T-cell (primary cell): ENCODE results near the gene PPP1R37. TPM values are rescaled to one million over a fixed set of nuclear protein-coding genes. Genes with fewer than 3 reads are reported as not detected.

Source experiments
- ATAC-seq, 4 experiments: fragments of 200-7000 bp in 3 of 4; fragments of 150-1000 bp in 1 of 4; cut with Tn5 transposase; replicated peaks in 1 of 4; 1 replicate in 3 of 4; 2 replicates in 1 of 4; pipeline ENCODE4 v1.10.0; 2021; ENCODE audit warnings: moderate library complexity in 3 of 4, mild to moderate bottlenecking in 2 of 4, moderate number of reproducible peaks in 1 of 4
- CTCF ChIA-PET, 2 donors: fragments of 300-600 bp; sonication (Branson Sonifier 250); formaldehyde crosslinking; loops; one replicate each; lab custom pipeline; 2022; ENCODE audit warnings: antibody characterized with exemption in 2 of 2; lab: Charles Lee
- POLR2A ChIA-PET, 2 donors: fragments of 300-600 bp; sonication (Branson Sonifier 250); formaldehyde crosslinking; loops; one replicate each; lab custom pipeline; 2022; ENCODE audit warnings: antibody characterized with exemption in 2 of 2; lab: Charles Lee
- DNase-seq, 35 experiments: peaks; one replicate each; pipeline versions ENCODE4 v3.0.0 to v3.0.0-alpha.2; 2013 to 2023
- H3K27ac ChIP-seq: one replicate; pipeline ENCODE4 v1.5.1; 2013; ENCODE audit warnings: low read length
- H3K27me3 ChIP-seq, 2 experiments: replicated peaks in 1 of 2; 1 replicate in 1 of 2; 2 replicates in 1 of 2; pipeline versions ENCODE4 v1.6.1 to v1.7.0; 2013; ENCODE audit warnings: low read length in 1 of 2, mixed read lengths in 1 of 2; ENCODE audit not compliant: control insufficient read depth in 2 of 2, insufficient read depth in 2 of 2; ENCODE audit errors: extremely low read depth in 1 of 2
- H3K36me3 ChIP-seq, 2 donors: 1 replicate in 1 of 2; 2 replicates in 1 of 2; pipeline versions ENCODE4 v1.6.1 to v1.7.0; 2013; ENCODE audit warnings: low read length in 1 of 2; ENCODE audit not compliant: control insufficient read depth in 2 of 2, insufficient read depth in 1 of 2; ENCODE audit errors: extremely low read depth in 1 of 2
- H3K4me1 ChIP-seq, 2 experiments: 1 replicate in 1 of 2; 2 replicates in 1 of 2; pipeline versions ENCODE4 v1.6.1 to v1.7.0; 2013; ENCODE audit warnings: low read length in 2 of 2, mixed read lengths in 1 of 2; ENCODE audit not compliant: insufficient read depth in 2 of 2, control insufficient read depth in 1 of 2; ENCODE audit errors: extremely low read depth in 1 of 2
- H3K4me3 ChIP-seq, 2 donors: 1 replicate in 1 of 2; 2 replicates in 1 of 2; pipeline versions ENCODE4 v1.5.1 to v1.7.0; 2013; ENCODE audit warnings: mild to moderate bottlenecking in 2 of 2, low read length in 1 of 2, moderate library complexity in 1 of 2; ENCODE audit not compliant: control insufficient read depth in 1 of 2; ENCODE audit errors: extremely low read depth in 1 of 2
- H3K9me3 ChIP-seq: 2 replicates; pipeline ENCODE4 v1.7.0; 2013
- H3K27ac Mint-ChIP-seq, 2 donors: one replicate each; pipeline ENCODE4 v1.8.0; 2020 to 2021; ENCODE audit warnings: mild to moderate bottlenecking in 2 of 2, mixed read lengths in 2 of 2
- H3K27me3 Mint-ChIP-seq, 2 donors: one replicate each; pipeline ENCODE4 v1.8.0; 2021 to 2022; ENCODE audit warnings: mixed read lengths in 2 of 2
- H3K36me3 Mint-ChIP-seq: one replicate; pipeline ENCODE4 v1.8.0; 2021; ENCODE audit warnings: mixed read lengths
- H3K4me1 Mint-ChIP-seq, 3 donors: one replicate each; pipeline ENCODE4 v1.8.0; 2020 to 2022; ENCODE audit warnings: mixed read lengths in 3 of 3, mild to moderate bottlenecking in 1 of 3
- H3K4me3 Mint-ChIP-seq, 3 donors: one replicate each; pipeline ENCODE4 v1.8.0; 2020 to 2022; ENCODE audit warnings: mild to moderate bottlenecking in 3 of 3, mixed read lengths in 3 of 3, moderate library complexity in 3 of 3
- H3K9me3 Mint-ChIP-seq, 3 donors: one replicate each; pipeline ENCODE4 v1.8.0; 2020 to 2022; ENCODE audit warnings: mixed read lengths in 3 of 3
- WGBS: methylation state at CpG from one replicate; pipeline ENCODE4 v1.1.5; 2013; ENCODE audit warnings: missing lambda C conversion rate; ENCODE audit not compliant: insufficient coverage; 5-methylcytosine and 5-hydroxymethylcytosine counted together
- total RNA-seq, 35 experiments: library from RNA in 6 of 35; stranded (reverse) in 6 of 35; fragments of 120-200 nt in 1 of 35; gene quantifications; one replicate each; pipeline versions ENCODE4 v1.2.1 to v1.2.4 and lab custom pipeline; 2013 to 2026

PPP1R37 gene
- total RNA-seq, 5 donors from 2014 or later (not counting 1 experiment from before 2014, with no cell fraction given), result 17.2 to 35.2 (median 30.4) TPM

DNA sequence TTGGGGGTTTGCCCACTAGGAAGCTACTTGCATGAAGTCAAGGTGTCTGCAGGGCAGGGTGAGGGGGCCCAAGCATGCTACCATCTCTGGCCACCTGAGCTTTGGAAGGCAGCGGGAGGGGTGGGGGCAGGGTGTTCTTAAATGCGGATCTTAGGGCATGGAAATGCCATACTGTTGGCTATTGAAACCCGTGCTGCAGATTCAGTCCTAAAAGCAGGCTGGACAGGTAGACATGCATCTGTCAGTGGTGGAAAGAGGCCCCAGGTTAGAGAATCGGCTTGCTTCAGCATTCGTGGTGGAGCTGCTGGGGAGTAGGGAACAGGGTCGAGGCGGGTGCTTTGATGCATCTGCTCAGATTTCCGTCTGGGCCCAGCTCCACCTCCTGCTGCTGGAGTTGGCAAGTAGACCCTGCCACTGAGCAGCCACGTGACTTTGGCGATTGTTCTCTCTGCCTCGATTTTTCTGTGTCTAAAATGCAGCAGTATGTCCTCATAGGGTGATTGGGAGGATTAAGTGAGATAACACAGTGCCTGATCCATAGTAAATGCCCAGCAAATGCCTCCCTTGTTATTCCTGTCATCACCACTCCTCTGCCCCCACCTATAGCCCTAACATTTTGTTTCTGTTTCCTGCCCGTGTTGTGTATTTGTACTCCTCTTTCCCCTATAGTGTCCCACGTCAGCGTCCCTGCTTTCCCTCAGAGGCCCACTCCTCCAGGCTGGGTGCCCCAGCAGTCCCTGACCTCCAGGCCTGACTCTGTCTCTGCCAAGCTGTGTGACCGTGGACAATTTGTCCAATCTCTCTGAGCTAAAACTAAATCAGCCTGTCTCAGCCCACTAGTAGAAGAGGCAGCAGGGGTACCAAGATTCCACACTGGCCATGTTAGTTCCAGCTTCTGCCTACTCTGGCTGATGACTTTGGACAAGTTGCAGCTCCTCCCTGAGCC is 5.8 kb downstream of the PPP1R37 start:
- peak overlapping the region in 1 of 3 donors; percentile 33 for H3K4me3 Mint-ChIP-seq
- H3K36me3 ChIP-seq, result peaks cover 3 to 5% of the 10 kb centered on the region in 2 donors
- peak overlapping the region in 1 of 2 donors; percentile 45 for H3K27ac Mint-ChIP-seq
- H3K4me3 ChIP-seq, result no peak overlapping the region
- 62% methylated on average over 12 of the region's 15 CpGs for WGBS
- POLR2A ChIA-PET, result no interaction called here
- DNase-seq (no peak), ATAC-seq (no peak)
- no peaks in the 10 kb centered on the region for H3K9me3 Mint-ChIP-seq
- H3K27ac ChIP-seq, result no peak overlapping the region
- H3K4me1 Mint-ChIP-seq, result peaks cover 88 to 89% (median 88%) of the 10 kb centered on the region in 3 donors
- no peaks in the 10 kb centered on the region for H3K27me3 Mint-ChIP-seq
- H3K36me3 Mint-ChIP-seq, result no peaks in the 10 kb centered on the region
- H3K4me1 ChIP-seq, result peaks cover 31 to 83% of the 10 kb centered on the region in 2 experiments
- CTCF ChIA-PET, result no interaction called here
- H3K9me3 ChIP-seq, result no peaks in the 10 kb centered on the region
- H3K27me3 ChIP-seq, result peaks cover 0 to 2% of the 10 kb centered on the region in 2 experiments

DNA sequence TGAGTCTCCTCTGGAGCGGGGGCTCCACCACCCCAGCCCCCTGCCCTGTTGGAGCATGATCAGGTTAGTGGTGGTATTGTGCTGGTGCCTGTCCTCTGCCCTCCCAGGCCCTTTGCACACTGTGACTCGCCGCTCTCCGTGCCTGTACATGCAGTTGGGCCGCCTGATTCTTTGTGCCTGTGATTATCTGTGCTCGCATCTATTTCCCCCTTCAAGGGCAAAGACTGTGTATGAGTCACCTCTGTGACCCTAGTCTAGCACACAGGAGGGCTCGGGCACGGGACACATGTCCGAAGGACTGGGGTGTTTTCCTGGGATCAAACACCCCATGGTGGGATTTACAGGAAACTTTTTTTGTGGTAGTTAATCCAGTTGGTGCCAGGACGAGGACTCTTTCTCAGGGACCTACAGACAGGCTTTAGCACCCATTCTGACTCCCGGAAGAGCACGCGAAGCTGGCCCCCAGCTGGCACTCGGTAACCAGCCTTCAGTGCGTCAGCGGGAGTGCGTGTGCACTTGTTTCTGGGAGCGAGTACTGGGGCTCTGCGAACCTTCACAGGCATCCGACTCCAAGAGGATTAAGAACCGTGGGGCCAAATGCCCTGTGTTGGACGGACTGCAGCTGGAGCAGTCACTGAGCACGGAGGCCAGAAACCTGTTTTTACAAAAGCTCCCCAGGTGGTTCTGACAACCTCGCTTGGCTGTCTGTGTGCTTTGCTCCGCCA is 6.7 kb downstream of the PPP1R37 start:
- WGBS, result 92% methylated on average over 20 of the region's 25 CpGs
- no peaks in the 10 kb centered on the region for H3K27me3 Mint-ChIP-seq
- H3K36me3 Mint-ChIP-seq, result no peaks in the 10 kb centered on the region
- H3K27ac Mint-ChIP-seq, result peak overlapping the region in 1 of 2 donors; percentile 63
- ChIA-PET POLR2A (no interaction called here), CTCF (interaction anchor here in 1 of 2 donors (0.5 kb wide), 1 partner anchor 20 kb away, joined by 3 read pairs; no protein-coding TSS in a partner anchor)
- DNase-seq (no peak), ATAC-seq (no peak)
- no peak overlapping the region for H3K4me3 Mint-ChIP-seq
- Histone ChIP-seq H3K9me3 (no peaks in the 10 kb centered on the region), H3K4me1 (peaks cover 34 to 83% of the 10 kb centered on the region in 2 experiments), H3K27me3 (peaks cover 0 to 2% of the 10 kb centered on the region in 2 experiments), H3K27ac (no peak overlapping the region), H3K36me3 (peaks cover 3 to 5% of the 10 kb centered on the region in 2 donors), H3K4me3 (no peak overlapping the region)
- no peaks in the 10 kb centered on the region for H3K9me3 Mint-ChIP-seq
- H3K4me1 Mint-ChIP-seq, result peaks cover 88 to 89% (median 88%) of the 10 kb centered on the region in 3 donors

DNA sequence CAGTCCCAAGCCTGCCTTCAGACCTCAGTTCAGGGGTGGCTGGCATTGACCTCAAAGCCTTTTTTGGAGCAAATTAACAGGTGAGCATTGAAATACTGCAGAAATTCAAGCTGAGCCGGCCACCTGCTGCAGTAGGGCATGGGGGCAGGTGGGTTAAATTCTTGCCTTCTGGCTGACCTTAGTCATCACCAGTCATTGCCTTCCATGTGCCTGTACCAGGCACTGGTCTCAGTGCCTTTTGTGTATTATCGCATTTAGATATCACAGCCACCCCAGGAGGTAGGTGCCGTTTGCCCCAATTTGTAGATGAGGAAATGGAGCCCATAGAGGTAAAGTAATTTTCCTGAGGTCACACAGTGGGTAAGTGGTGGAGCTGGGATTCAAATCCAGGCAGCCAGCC is 7.2 kb downstream of the PPP1R37 start:
- peaks cover 32 to 83% of the 10 kb centered on the region in 2 experiments for H3K4me1 ChIP-seq
- 89% methylated on average over 3 of the region's 3 CpGs for WGBS
- H3K9me3 ChIP-seq, result no peaks in the 10 kb centered on the region
- H3K27ac ChIP-seq, result no peak overlapping the region
- H3K36me3 ChIP-seq, result peaks cover 3 to 5% of the 10 kb centered on the region in 2 donors
- no peak overlapping the region for H3K4me3 ChIP-seq
- H3K36me3 Mint-ChIP-seq, result no peaks in the 10 kb centered on the region
- ATAC-seq (no peak), DNase-seq (no peak)
- no peaks in the 10 kb centered on the region for H3K27me3 Mint-ChIP-seq
- H3K4me1 Mint-ChIP-seq, result peaks cover 89 to 91% (median 89%) of the 10 kb centered on the region in 3 donors
- CTCF ChIA-PET, result interaction anchor here in 1 of 2 donors (0.5 kb wide), 1 partner anchor 20 kb away, joined by 3 read pairs; no protein-coding TSS in a partner anchor
- H3K9me3 Mint-ChIP-seq, result no peaks in the 10 kb centered on the region
- no peak overlapping the region for H3K27ac Mint-ChIP-seq
- POLR2A ChIA-PET, result no interaction called here
- no peak overlapping the region for H3K4me3 Mint-ChIP-seq
- H3K27me3 ChIP-seq, result no peaks in the 10 kb centered on the region

DNA sequence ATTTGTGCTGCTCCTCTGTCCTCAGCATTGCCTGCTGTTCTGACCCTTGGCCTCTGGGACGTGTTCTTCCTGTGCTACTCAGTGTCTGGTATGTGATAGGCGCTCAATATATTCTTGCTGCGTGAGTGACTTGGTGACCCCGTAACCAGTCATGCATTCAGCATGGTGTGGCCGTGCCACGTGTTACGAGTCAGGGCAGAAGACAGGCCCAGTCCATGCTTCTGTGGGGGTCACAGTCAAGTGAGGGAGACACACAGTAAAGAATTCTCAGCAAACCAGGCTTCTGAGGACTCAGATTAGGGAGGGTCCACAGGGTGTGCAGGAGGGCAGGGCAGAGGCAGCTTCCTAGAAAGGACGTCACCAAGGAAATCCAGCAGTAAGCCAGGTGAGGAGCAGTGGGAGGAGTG is 7.9 kb downstream of the PPP1R37 start:
- H3K9me3 Mint-ChIP-seq, result no peaks in the 10 kb centered on the region
- Histone ChIP-seq H3K4me3 (no peak overlapping the region), H3K4me1 (peaks cover 29 to 81% of the 10 kb centered on the region in 2 experiments), H3K27ac (no peak overlapping the region), H3K27me3 (no peaks in the 10 kb centered on the region), H3K9me3 (no peaks in the 10 kb centered on the region), H3K36me3 (peaks cover 3 to 5% of the 10 kb centered on the region in 2 donors)
- H3K27me3 Mint-ChIP-seq, result no peaks in the 10 kb centered on the region
- WGBS, result 96% methylated on average over 7 of the region's 8 CpGs
- no peak overlapping the region for H3K27ac Mint-ChIP-seq
- no peak overlapping the region for H3K4me3 Mint-ChIP-seq
- DNase-seq (no peak), ATAC-seq (no peak)
- CTCF ChIA-PET, result no interaction called here
- no peaks in the 10 kb centered on the region for H3K36me3 Mint-ChIP-seq
- H3K4me1 Mint-ChIP-seq, result peaks cover 88 to 91% (median 90%) of the 10 kb centered on the region in 3 donors
- POLR2A ChIA-PET, result no interaction called here

- H3K4me3 Mint-ChIP-seq, result no peak overlapping the region
- H3K9me3 Mint-ChIP-seq, result no peaks in the 10 kb centered on the region
- no peaks in the 10 kb centered on the region for H3K27me3 Mint-ChIP-seq
- DNase-seq, result no peak
- no peak for ATAC-seq
- peaks cover 3 to 5% of the 10 kb centered on the region in 2 donors for H3K36me3 ChIP-seq
- H3K4me1 Mint-ChIP-seq, result peaks cover 78 to 82% (median 81%) of the 10 kb centered on the region in 3 donors
- CTCF ChIA-PET, result no interaction called here
- no peaks in the 10 kb centered on the region for H3K36me3 Mint-ChIP-seq
- no peak overlapping the region for H3K4me3 ChIP-seq
- no peaks in the 10 kb centered on the region for H3K27me3 ChIP-seq
- H3K9me3 ChIP-seq, result no peaks in the 10 kb centered on the region
- no peak overlapping the region for H3K27ac ChIP-seq
- peaks cover 28 to 73% of the 10 kb centered on the region in 2 experiments for H3K4me1 ChIP-seq
- POLR2A ChIA-PET, result no interaction called here
- peak overlapping the region in 1 of 2 donors; percentile 55 for H3K27ac Mint-ChIP-seq
- WGBS, result 94% methylated on average over 8 of the region's 8 CpGs
Observed at GRCh38 chr19:45101806-45102205, 8.8 kb downstream of the PPP1R37 start.

DNA sequence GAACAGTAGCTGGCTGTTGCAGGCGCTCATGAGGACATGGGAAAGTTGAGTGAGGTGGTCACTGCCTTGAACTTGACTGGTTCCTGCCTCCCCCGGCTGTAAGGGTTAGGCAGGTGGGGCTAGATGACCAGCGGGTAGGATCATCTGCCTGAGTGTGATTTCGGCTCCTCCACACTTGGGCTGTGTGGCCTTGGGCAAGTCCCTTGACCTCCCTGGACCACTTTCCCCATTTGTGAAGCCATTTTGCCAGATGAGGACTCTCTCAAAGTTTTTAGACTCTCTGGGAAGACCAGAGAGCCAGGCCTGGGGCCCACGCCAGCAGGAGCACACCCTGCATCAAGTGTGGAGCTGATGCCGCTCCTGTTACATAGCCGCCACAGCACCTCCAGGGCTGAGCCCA is 9.5 kb downstream of the PPP1R37 start:
- Histone ChIP-seq H3K27ac (peak overlapping the region; percentile 54), H3K4me1 (peaks cover 25 to 66% of the 10 kb centered on the region in 2 experiments), H3K27me3 (no peaks in the 10 kb centered on the region), H3K9me3 (no peaks in the 10 kb centered on the region), H3K4me3 (no peak overlapping the region), H3K36me3 (peaks cover 3 to 5% of the 10 kb centered on the region in 2 donors)
- no peaks in the 10 kb centered on the region for H3K36me3 Mint-ChIP-seq
- 85% methylated on average over 5 of the region's 7 CpGs for WGBS
- no peak for DNase-seq
- ChIA-PET CTCF (interaction anchor here in 1 of 2 donors (1.5 to 2.6 kb wide), 2 partner anchors 10 to 22 kb away, joined by 5 to 16 read pairs; partner anchors contain the start of gene PPP1R37), POLR2A (no interaction called here)
- ATAC-seq, result no peak
- H3K27ac Mint-ChIP-seq, result no peak overlapping the region
- H3K4me3 Mint-ChIP-seq, result peak overlapping the region in 1 of 3 donors; percentile 66
- H3K27me3 Mint-ChIP-seq, result no peaks in the 10 kb centered on the region
- no peaks in the 10 kb centered on the region for H3K9me3 Mint-ChIP-seq
- peaks cover 72 to 76% (median 76%) of the 10 kb centered on the region in 3 donors for H3K4me1 Mint-ChIP-seq
